Gastroesophageal sphincter (tissue), 4 donors: ENCODE measurements around the gene SUCNR1. TPM values are rescaled to one million over a fixed set of nuclear protein-coding genes. Genes with fewer than 3 reads are reported as not detected.
"Not testable (repeated sequence)": the region's sequence is repeated elsewhere in the genome, so short reads cannot be mapped to it uniquely, and the experiment has no call there.

Experiments
- ATAC-seq: fragments of 150-250 bp; one replicate; pipeline ENCODE4 v1.9.1; 2016; ENCODE audit warnings: mild to moderate bottlenecking, moderate library complexity
- H3K27ac ChIP-seq, 4 donors: fragments of 200-600 bp; sonication (generic) in 3 of 4; 1 replicate in 3 of 4; 2 replicates in 1 of 4; pipeline ENCODE4 v1.5.1; 2016 to 2019
- H3K27me3 ChIP-seq: fragments of 200-600 bp; sonication (generic); one replicate; pipeline ENCODE4 v1.5.1; 2019
- H3K36me3 ChIP-seq, 2 donors: fragments of 200-600 bp; sonication (generic); one replicate each; pipeline ENCODE4 v1.5.1; 2019; ENCODE audit warnings: control low read depth in 1 of 2
- H3K4me1 ChIP-seq, 3 donors: fragments of 200-600 bp; sonication (generic); 1 replicate in 2 of 3; 2 replicates in 1 of 3; pipeline ENCODE4 v1.5.1; 2016 to 2019; ENCODE audit warnings: control low read depth in 2 of 3
- H3K4me3 ChIP-seq, 2 donors: fragments of 200-600 bp; sonication (generic); one replicate each; pipeline ENCODE4 v1.5.1; 2019; ENCODE audit warnings: mild to moderate bottlenecking in 1 of 2, moderate library complexity in 1 of 2
- H3K9me3 ChIP-seq, 3 donors: fragments of 200-600 bp; sonication (generic); one replicate each; pipeline ENCODE4 v1.5.1; 2017 to 2019; ENCODE audit warnings: control low read depth in 2 of 3
- CTCF ChIP-seq, 4 experiments: fragments of 200-600 bp in 2 of 4; fragments of 450-650 bp in 2 of 4; sonication (generic) in 1 of 4; IDR thresholded peaks; one replicate each; pipeline ENCODE4 v1.5.1; 2017 to 2019; ENCODE audit warnings: antibody characterized with exemption in 4 of 4, mild to moderate bottlenecking in 2 of 4, moderate library complexity in 2 of 4
- EP300 ChIP-seq: sonication (generic); formaldehyde crosslinking; IDR thresholded peaks from one replicate; pipeline ENCODE4 v1.6.1; 2017; ENCODE audit warnings: antibody characterized with exemption, mild to moderate bottlenecking
- POLR2A ChIP-seq, 2 donors: fragments of 450-650 bp; IDR thresholded peaks; one replicate each; pipeline ENCODE4 v1.6.1; 2017; ENCODE audit warnings: antibody characterized with exemption in 2 of 2, mild to moderate bottlenecking in 2 of 2, moderate library complexity in 1 of 2
- POLR2AphosphoS5 ChIP-seq: sonication (generic); formaldehyde crosslinking; IDR thresholded peaks from one replicate; pipeline ENCODE4 v1.6.1; 2017; ENCODE audit warnings: antibody characterized with exemption
- WGBS, 2 donors: methylation state at CpG; one replicate each; pipeline ENCODE4 v1.1.5; 2018; ENCODE audit warnings: low coverage in 1 of 2; 5-methylcytosine and 5-hydroxymethylcytosine counted together
- total RNA-seq, 4 donors: library from RNA; depleted of rRNA; stranded (reverse); fragments of >200 nt; gene quantifications; one replicate each; pipeline ENCODE4 v1.1.0, GENCODE V29; 2016

Gene SUCNR1
- total RNA-seq, 4 donors from 2014 or later, result 0.12 to 0.74 (median 0.13) TPM; not detected in 1

GRCh38 chr3:151881137-151881536 lies 7.7 kb downstream of the SUCNR1 start:
- H3K36me3 ChIP-seq, result no peaks in the 10 kb centered on the region
- WGBS, 2 donors, result 96 to 100% methylated on average over 1 to 4 of the region's 6 CpGs
- H3K4me3 ChIP-seq, result no peak overlapping the region
- no peaks in the 10 kb centered on the region for H3K27me3 ChIP-seq
- peaks cover 0 to 13% (median 0%) of the 10 kb centered on the region in 3 donors for H3K9me3 ChIP-seq
- TF ChIP-seq POLR2A (IDR thresholded peaks at IDR 0.05), result no peak
- no peak for TF ChIP-seq POLR2AphosphoS5
- no peak for TF ChIP-seq EP300
- no peak for TF ChIP-seq CTCF (IDR thresholded peaks at IDR 0.05)
- peaks cover 2 to 18% (median 5%) of the 10 kb centered on the region in 3 donors for H3K4me1 ChIP-seq
- H3K27ac ChIP-seq, result no peak overlapping the region
- ATAC-seq, result no peak

DNA sequence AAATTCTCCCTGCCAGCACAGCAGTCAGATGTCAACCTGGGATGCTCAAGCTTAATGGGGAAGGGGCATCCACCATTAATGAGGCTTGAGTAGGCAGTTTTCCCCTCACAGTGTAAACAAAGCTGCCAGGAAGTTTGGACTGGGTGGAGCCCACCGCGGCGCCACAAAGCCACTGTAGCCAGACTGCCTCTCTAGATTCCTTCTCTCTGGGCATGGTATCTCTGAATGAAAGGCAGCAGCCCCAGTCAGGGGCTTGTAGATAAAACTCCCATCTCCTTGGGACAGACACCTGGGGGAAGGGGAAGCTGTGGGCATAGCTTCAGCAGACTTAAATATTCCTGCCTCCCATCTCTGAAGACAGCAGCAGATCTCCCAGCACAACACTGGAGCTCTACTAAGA lies 12.0 kb downstream of the SUCNR1 start:
- WGBS, 2 donors, result no CpG with 5 or more reads among the region's 3 CpGs
- H3K9me3 ChIP-seq, result peaks cover 0 to 13% (median 0%) of the 10 kb centered on the region in 3 donors
- not testable (repeated sequence) for ATAC-seq, H3K36me3 ChIP-seq, H3K27ac ChIP-seq, H3K4me3 ChIP-seq, H3K27me3 ChIP-seq, H3K4me1 ChIP-seq

DNA sequence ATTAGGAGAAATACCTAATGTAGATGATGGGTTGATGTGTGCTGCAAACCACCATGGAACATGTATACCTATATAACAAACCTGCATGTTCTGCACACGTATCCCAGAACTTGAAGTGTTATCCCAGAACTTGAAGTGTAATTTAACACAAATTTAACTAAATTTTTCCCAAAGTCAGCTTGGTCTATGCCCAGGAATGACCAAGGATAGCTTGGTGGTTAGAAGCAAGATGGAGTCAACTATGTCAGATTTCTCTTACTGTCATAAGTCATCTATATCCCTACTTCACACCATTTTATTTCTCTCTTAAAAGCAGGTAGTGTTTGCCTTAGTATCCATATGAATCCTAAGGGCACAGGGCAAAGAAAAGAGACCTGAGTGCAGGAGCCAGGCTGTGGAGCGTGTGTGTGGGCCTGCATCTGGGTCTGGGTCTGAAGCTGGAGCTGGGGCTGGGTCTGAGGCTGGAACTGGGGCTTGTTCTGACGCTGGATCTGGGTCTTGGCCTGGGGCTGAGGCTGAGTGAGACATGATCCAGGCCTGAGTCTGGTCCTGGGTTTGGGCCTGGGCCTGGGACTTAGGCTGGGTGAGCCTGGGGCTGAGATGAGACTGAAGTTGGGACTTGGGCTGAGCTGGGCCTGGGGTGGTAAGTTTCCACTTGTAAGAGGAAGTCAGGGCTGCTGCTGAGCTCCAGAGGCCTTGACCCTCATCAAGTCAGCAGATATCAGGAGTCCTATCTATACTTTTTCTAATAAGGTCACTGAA lies 14.2 kb downstream of the SUCNR1 start:
- peaks cover 0 to 13% (median 0%) of the 10 kb centered on the region in 3 donors for H3K9me3 ChIP-seq
- WGBS, 2 donors, result 89 to 100% methylated on average over 1 of the region's 3 CpGs
- H3K27me3 ChIP-seq, H3K4me1 ChIP-seq, ATAC-seq, H3K36me3 ChIP-seq, H3K27ac ChIP-seq, H3K4me3 ChIP-seq: not testable (repeated sequence)

- WGBS, 2 donors, result 65 to 80% methylated on average over 4 of the region's 4 CpGs
- H3K27ac ChIP-seq, result no peak overlapping the region
- H3K9me3 ChIP-seq, result no peaks in the 10 kb centered on the region
- no peak for ATAC-seq
- H3K4me3 ChIP-seq, result no peak overlapping the region
- H3K36me3 ChIP-seq, result no peaks in the 10 kb centered on the region
- H3K4me1 ChIP-seq, result peaks cover 0 to 8% (median 0%) of the 10 kb centered on the region in 3 donors
- no peak for TF ChIP-seq CTCF (IDR thresholded peaks at IDR 0.05)
- no peak for TF ChIP-seq POLR2A (IDR thresholded peaks at IDR 0.05)
- no peak for TF ChIP-seq POLR2AphosphoS5
- no peak for TF ChIP-seq EP300
- no peaks in the 10 kb centered on the region for H3K27me3 ChIP-seq
These were observed 17.3 kb downstream of the SUCNR1 start for GRCh38 chr3:151890721-151891141.

GRCh38 chr3:151891721-151892120 lies 18.3 kb downstream of the SUCNR1 start:
- H3K27me3 ChIP-seq, result no peaks in the 10 kb centered on the region
- no peaks in the 10 kb centered on the region for H3K36me3 ChIP-seq
- H3K4me3 ChIP-seq, result no peak overlapping the region
- no peak for ATAC-seq
- WGBS, 2 donors, result 47 to 49% methylated on average over 5 of the region's 5 CpGs
- H3K27ac ChIP-seq, result no peak overlapping the region
- peaks cover 0 to 8% (median 0%) of the 10 kb centered on the region in 3 donors for H3K4me1 ChIP-seq
- no peaks in the 10 kb centered on the region for H3K9me3 ChIP-seq
- TF ChIP-seq POLR2AphosphoS5 (no peak), POLR2A (IDR thresholded peaks at IDR 0.05) (no peak), EP300 (no peak), CTCF (IDR thresholded peaks at IDR 0.05) (no peak)

GRCh38 chr3:151894219-151894618 lies 20.8 kb downstream of the SUCNR1 start:
- Histone ChIP-seq H3K27ac (no peak overlapping the region), H3K9me3 (no peaks in the 10 kb centered on the region), H3K4me3 (no peak overlapping the region), H3K4me1 (peaks cover 0 to 8% (median 0%) of the 10 kb centered on the region in 3 donors), H3K27me3 (no peaks in the 10 kb centered on the region), H3K36me3 (no peaks in the 10 kb centered on the region)
- ATAC-seq, result no peak
- TF ChIP-seq EP300 (no peak), POLR2AphosphoS5 (no peak), POLR2A (IDR thresholded peaks at IDR 0.05) (no peak), CTCF (IDR thresholded peaks at IDR 0.05) (no peak)
